ENCODE results near the gene LYRM1.

DNA sequence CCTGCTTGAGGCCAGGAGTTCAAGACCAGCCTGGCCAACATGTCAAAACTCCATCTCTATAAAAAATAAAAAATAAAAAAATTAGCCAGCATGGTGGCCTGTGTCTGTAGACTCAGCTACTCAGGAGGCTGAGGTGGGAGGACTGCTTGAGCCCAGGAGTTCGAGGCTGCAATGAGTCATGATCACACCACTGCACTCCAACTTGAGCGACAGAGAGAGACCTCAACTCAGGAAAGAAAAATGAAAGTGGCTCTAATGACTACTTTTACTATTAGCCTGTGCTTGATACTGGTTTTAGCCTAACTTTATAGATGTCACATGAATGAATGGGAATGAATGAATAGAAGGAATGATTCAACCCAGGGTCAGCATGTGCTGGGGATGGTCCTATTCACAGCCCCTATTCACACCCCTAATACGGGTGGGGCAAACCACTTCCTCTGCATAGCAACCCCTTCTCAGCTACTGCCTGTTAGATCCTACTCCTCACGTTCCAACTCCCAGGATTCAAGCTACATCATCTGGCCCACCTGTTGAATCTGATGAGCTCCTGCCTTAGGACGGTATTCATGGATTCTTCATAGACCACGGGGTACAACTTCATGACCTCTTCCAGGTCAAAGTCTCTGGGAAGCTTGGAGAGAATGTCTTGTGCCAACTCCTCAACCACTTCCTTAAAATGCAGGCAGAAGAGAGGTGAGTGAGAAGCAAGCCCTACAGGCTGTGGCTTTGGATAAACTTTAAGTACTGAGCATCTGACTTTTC lies 40.5 kb downstream of the LYRM1 start:
- TF ChIP-seq ZNF274 (IDR thresholded peaks at IDR 0.05; ENCODE audit: low read depth, low read length) (no peak), SUZ12 (IDR thresholded peaks at IDR 0.05; ENCODE audit: extremely low read depth, insufficient read depth, insufficient read length) (no peak)

Data from NT2/D1 (cell line).